NCI-H1694 treated with DMSO at 0.1 percent for 48 hours (cell line): ENCODE measurements around the gene RTCB.
"Not testable (repeated sequence)": the region's sequence is repeated elsewhere in the genome, so short reads cannot be mapped to it uniquely, and the experiment has no call there.

Source experiments
- DNase-seq: peaks from one replicate; lab custom pipeline; 2025; lab: John Stamatoyannopoulos, UW

RTCB gene

GRCh38 chr22:32389685-32390084 lies 22.4 kb downstream of the RTCB start:
- peak; percentile 10 for DNase-seq

DNA sequence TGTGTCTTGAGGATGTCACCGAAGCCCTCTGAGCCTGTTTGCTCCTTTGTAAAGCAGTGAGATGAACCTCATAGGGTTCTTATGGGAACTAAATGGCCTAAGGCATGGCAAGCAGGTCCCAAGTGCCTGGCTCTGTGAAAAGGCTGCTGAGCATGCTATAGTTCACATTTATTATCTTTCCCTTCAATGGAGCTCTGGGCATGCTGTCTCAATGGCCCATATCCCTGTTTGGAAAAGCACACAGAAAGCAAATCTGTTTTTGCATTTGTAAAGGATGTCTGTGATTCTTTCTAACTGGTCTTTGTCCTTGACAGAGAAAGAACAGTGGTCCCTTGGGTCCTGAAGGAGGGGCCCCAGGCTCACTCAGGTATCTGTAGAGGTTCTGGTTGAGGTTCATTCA lies 26.4 kb downstream of the RTCB start:
- DNase-seq: no peak

DNA sequence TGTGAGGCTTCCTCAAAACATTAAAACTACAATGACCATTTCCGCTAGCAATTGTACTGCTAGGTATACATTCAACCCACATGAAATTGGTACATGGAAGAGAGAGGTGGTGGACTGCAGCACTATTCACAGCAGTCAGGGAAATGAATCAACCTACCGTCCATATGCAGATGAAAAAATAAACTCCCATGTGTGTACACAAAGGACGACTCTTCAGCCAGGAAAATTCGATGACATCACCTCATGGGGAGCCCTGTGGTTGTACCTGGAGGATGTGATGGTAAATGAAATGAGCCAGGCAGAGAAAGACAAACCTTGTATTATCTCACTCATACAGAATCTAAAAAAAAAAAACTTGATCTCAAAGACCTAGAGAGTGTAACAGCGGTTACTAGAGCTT lies 31.1 kb downstream of the RTCB start:
- no peak for DNase-seq

DNA sequence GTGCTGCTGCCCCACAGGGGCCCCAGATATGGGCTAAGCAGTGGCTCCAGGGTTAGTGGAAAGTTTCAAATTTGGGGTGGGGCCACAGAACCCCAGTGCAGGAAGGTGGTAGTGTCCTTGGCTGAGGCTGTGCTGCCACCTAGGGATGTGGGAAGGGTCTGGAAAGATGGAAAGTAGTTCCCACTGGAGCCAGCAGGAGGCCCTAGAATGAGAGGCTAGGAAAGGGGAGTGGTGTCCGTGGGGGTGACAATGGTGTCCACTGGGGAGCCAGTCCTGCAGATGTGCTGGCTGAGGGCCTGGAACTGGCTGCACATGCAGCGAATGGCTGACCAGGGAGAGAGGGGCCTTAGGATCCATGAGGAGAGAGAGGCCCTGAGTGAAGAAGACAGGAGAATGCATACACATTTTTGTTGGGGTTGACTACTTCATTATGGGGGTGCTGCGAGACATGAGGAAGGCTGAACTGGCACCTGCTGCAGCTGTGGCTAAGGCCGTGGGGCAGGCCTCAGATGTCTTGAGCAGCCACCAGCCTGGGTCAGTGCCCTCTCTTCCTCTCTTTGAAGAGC lies 33.3 kb downstream of the RTCB start:
- peak; percentile 1 for DNase-seq

GRCh38 chr22:32376681-32377080 lies 35.4 kb downstream of the RTCB start:
- no peak for DNase-seq

GRCh38 chr22:32375678-32376450 lies 36.2 kb downstream of the RTCB start:
- DNase-seq: no peak

DNA sequence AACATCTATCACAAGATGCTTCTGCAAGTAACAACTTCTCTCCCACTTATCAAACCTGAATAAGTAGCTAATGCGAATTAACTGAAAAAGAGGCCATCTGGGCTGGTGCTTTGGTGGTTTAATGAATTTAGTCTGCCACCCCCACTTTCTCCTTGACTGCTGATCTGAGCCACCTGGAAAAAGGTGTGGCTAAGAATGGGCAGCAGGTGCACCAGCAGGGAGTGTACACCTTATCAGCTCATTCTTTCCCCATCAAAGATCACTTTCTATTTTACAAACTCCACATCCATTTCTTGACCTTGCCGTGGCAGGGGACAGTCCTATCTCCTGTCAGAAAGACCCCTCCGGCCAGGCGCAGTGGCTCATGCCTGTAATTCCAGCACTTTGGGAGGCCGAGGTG lies 47.8 kb downstream of the RTCB start:
- no peak for DNase-seq

GRCh38 chr22:32361257-32361656 lies 50.8 kb downstream of the RTCB start:
- no peak for DNase-seq

GRCh38 chr22:32360096-32360495 lies 52.0 kb downstream of the RTCB start:
- DNase-seq: not testable (repeated sequence)

- not testable (repeated sequence) for DNase-seq
Measured at GRCh38 chr22:32357567-32357966, 54.5 kb downstream of the RTCB start, which contains the start of gene RFPL3. Gene RFPL3 (plus strand): TSS chr22:32357867. CDS start chr22:32358072, 205 bp downstream.

- peak; percentile 4 for DNase-seq
Measured at GRCh38 chr22:32355760-32356159, 56.3 kb downstream of the RTCB start.

DNA sequence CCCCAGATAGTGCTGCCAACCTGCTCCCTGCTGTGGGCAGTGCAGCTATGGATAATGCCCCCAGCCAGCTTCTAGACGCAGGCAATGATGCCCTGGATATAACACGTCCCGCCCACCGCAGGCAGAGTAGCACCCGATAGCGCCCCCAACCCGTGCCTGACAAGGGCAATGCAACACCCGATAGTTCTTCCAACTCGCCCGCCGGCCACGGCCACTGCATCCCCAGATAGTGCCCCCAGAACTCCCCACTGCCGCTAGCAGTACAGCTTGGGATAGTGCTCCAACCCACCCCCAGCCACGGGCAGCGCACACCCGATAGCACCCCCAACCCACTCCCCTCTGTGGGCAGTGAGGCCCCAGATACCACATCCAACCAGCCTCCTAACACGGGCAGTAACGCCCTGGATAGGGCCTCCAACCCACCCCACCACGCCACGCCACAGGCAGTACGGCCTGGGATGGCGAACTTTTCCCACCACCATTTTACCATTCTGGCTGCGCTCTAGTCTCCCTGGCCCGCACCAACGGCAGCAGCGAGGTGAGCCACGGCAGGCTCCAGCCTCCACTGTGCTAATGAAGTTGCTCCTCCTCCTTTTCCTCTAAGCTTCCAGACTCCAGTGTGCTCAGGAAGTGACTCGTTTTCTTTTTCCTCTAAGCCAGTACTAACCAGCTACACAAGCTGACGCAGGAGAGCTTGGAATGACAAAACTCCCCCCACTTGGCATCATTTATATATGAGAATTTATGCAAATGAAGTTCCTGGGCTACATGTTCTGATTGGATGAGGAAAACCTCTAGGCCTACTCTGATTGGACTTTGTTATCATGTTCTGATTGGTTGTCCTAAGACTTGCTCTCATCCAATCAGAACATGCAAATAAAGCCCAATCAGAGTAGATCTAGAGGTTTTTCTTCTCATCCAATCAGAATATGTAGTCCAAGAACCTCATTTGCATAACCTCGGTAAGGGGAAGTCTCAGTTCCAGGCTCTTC lies 57.4 kb downstream of the RTCB start:
- DNase-seq: no peak

- no peak for DNase-seq
Measured at GRCh38 chr22:32353840-32354239, 58.2 kb downstream of the RTCB start.

GRCh38 chr22:32353292-32353691 lies 58.8 kb downstream of the RTCB start:
- DNase-seq: no peak

GRCh38 chr22:32352681-32353080 lies 59.4 kb downstream of the RTCB start:
- DNase-seq: no peak

DNA sequence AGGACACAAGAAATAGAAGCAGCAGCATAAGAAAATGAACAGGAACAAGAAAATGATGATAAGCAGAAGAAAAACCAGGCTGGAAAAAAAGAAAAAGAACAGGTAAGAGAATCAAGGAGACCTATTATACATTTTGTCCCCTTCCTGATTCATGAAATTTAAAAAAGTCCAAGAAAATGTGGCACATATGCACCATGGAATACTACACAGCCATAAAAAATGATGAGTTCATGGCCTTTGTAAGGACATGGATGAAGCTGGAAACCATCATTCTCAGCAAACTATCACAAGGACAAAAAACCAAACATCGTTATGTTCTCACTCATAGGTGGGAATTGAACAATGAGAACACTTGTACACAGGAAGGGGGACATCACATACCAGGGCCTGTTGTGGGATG lies 60.2 kb downstream of the RTCB start:
- not testable (repeated sequence) for DNase-seq

DNA sequence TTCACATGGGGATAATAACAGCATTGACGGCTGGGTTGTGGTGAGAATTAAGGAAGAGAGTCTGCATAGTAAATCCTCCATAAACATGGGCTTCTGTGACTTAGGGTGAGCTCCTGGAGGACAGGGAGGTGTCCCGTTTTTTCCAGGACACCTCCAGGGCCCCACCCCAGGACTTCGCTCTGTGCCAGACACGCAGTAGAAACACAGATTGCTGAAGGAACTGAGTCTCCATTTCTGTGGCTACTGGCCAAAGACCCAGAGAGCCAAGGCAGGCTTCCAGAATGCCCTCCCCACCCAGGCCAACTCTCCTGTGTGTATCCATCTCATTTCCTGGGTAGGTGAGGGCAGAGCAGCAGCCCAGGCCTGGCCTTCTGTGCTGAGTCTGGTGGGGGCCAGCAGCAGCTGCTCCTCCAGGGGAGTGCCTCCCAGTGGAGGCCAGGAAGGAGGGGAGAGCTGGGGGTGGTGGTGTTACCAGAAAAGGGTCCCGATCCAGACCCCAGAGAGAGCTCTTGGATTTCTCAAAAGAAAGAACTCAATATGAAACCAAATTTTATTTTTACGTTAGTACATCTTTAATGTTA lies 63.9 kb downstream of the RTCB start:
- no peak for DNase-seq

GRCh38 chr22:32343941-32344340 lies 68.1 kb downstream of the RTCB start:
- DNase-seq: no peak

GRCh38 chr22:32342977-32343376 lies 69.1 kb downstream of the RTCB start:
- no peak for DNase-seq

- no peak for DNase-seq
Measured at GRCh38 chr22:32341122-32341740, 70.8 kb downstream of the RTCB start.

GRCh38 chr22:32340411-32340810 lies 71.6 kb downstream of the RTCB start:
- DNase-seq: no peak
